K562 (cell line): Measurements from ENCODE around the gene FAR2. TPM values are rescaled to one million over a fixed set of nuclear protein-coding genes. Genes with fewer than 3 reads are reported as not detected.

ENCODE experiments used
- HDGF ChIP-seq: fragments of 450-650 bp; IDR thresholded peaks from 2 replicates; pipeline ENCODE4 v1.6.1; 2016
- PATZ1 ChIP-seq: fragments of 250-450 bp; sonication (Bioruptor Pico); IDR thresholded peaks from 2 replicates; pipeline ENCODE4 v1.5.0; 2020; ENCODE audit warnings: mild to moderate bottlenecking, borderline replicate concordance
- PBX2 ChIP-seq, 2 experiments: IDR thresholded peaks in 1 of 2; conservative IDR thresholded peaks in 1 of 2; 2 replicates each; pipeline ENCODE4 v1.6.1; 2016; ENCODE audit warnings: low read depth in 2 of 2, mild to moderate bottlenecking in 1 of 2, missing compliant biosample characterization in 1 of 2, missing genetic modification characterization in 1 of 2, moderate library complexity in 1 of 2
- ZBTB8A ChIP-seq: fragments of 450-650 bp; IDR thresholded peaks from 2 replicates; pipeline ENCODE4 v1.6.1; 2018; ENCODE audit warnings: mild to moderate bottlenecking, moderate library complexity; ENCODE audit not compliant: partially characterized antibody
- ZNF766 ChIP-seq: fragments of 200-800 bp; sonication (Bioruptor generic); conservative IDR thresholded peaks from 2 replicates; pipeline ENCODE4 v1.6.1; 2016; ENCODE audit warnings: missing genetic modification characterization, missing compliant biosample characterization
- polyA plus RNA-seq, 8 experiments: library from polyadenylated mRNA; depleted of rRNA in 4 of 8; stranded (reverse) in 5 of 8; unstranded in 3 of 8; fragments of >200 nt; fragmentation: Nextera tagmentation in 2 of 8; fragmentation: Illumina TruSeq in 1 of 8; extraction: Ambion mirVana in 2 of 8; extraction: Trizol in 1 of 8; gene quantifications; 2 replicates each; pipeline versions ENCODE4 v1.2.1 to v1.2.3, GENCODE V29; 2011 to 2014; ENCODE audit warnings: inconsistent platforms in 1 of 8, missing spikeins in 1 of 8
- total RNA-seq, 7 experiments: library from RNA; depleted of rRNA in 6 of 7; stranded (reverse); fragments of >200 nt in 6 of 7; fragmentation: Illumina TruSeq in 2 of 7; extraction: Trizol in 2 of 7; gene quantifications; 2 replicates each; pipeline versions ENCODE4 v1.2.1 to v1.2.3, GENCODE V29; 2011 to 2021; ENCODE audit warnings: low replicate concordance in 1 of 7

The FAR2 gene
- total and polyA plus RNA-seq, 9 of the 15 experiments (the other 6 are each of a cell fraction or from before 2014, with no cell fraction given) = 5.0 to 13.4 (median 8.5) TPM

GRCh38 chr12:29158115-29158763 is 9.2 kb downstream of the FAR2 start (continued):
- TF ChIP-seq PATZ1 (CRISPR knock-in tag) (no peak), ZNF766 (CRISPR knock-in tag) (no peak), HDGF (no peak), ZBTB8A (no peak), PBX2 (CRISPR knock-in tag; IDR thresholded peaks at IDR 0.05; ENCODE audit: low read depth) (no peak), PBX2 (tag; conservative IDR thresholded peaks at IDR 0.05; ENCODE audit: low read depth) (no peak)
